GM19035 (cell line): Measurements from ENCODE around the gene ZNF146.
"Not testable (repeated sequence)": the region's sequence is repeated elsewhere in the genome, so short reads cannot be mapped to it uniquely, and the experiment has no call there.

Source experiments
- ATAC-seq: cut with Tn5 transposase; IDR thresholded peaks from one replicate; pipeline ENCODE4 v1.9.1; 2021; ENCODE audit not compliant: unreplicated experiment

Gene ZNF146

GRCh38 chr19:36214386-36215275, at the start of gene ZNF146, which contains the start of gene ZNF565:
Gene ZNF146, plus strand, starts transcription at chr19:36215106. Its CDS starts 21,335 bp downstream, at chr19:36236441.
Gene ZNF565, minus strand, starts transcription at chr19:36214665. Its CDS starts 12,680 bp downstream, at chr19:36201985.
- ATAC-seq, result peak; percentile 89

- ATAC-seq, result no peak
Measured at GRCh38 chr19:36169084-36169760, 45.7 kb upstream of the ZNF146 start.

GRCh38 chr19:36172852-36173251, 42.1 kb upstream of the ZNF146 start:
- no peak for ATAC-seq

GRCh38 chr19:36173846-36174245, 41.1 kb upstream of the ZNF146 start:
- ATAC-seq, result not testable (repeated sequence)

- not testable (repeated sequence) for ATAC-seq
Measured at GRCh38 chr19:36179077-36179476, 35.8 kb upstream of the ZNF146 start.

- ATAC-seq, result no peak
Measured at GRCh38 chr19:36182612-36183244, 32.2 kb upstream of the ZNF146 start.

- no peak for ATAC-seq
Measured at GRCh38 chr19:36183245-36183628, 31.7 kb upstream of the ZNF146 start.

GRCh38 chr19:36186722-36187121, 28.2 kb upstream of the ZNF146 start:
- not testable (repeated sequence) for ATAC-seq

GRCh38 chr19:36196249-36196648, 18.7 kb upstream of the ZNF146 start:
- ATAC-seq, result no peak

GRCh38 chr19:36198119-36198518, 16.8 kb upstream of the ZNF146 start:
- no peak for ATAC-seq

- ATAC-seq, result no peak
Measured at GRCh38 chr19:36201684-36202083, 13.2 kb upstream of the ZNF146 start.

GRCh38 chr19:36203293-36203692, 11.6 kb upstream of the ZNF146 start:
- no peak for ATAC-seq

- peak; percentile 67 for ATAC-seq
Measured at GRCh38 chr19:36207605-36208252, 7.2 kb upstream of the ZNF146 start.

GRCh38 chr19:36209372-36209771, 5.5 kb upstream of the ZNF146 start:
- no peak for ATAC-seq

- no peak for ATAC-seq
Measured at GRCh38 chr19:36210497-36210896, 4.4 kb upstream of the ZNF146 start.

- no peak for ATAC-seq
Measured at GRCh38 chr19:36212895-36213294, 2.0 kb upstream of the ZNF146 start.

- ATAC-seq, result no peak
Measured at GRCh38 chr19:36215276-36216123, 594 bp downstream of the ZNF146 start.

- ATAC-seq, result no peak
Measured at GRCh38 chr19:36221474-36221873, 6.6 kb downstream of the ZNF146 start.

GRCh38 chr19:36222503-36222902, 7.6 kb downstream of the ZNF146 start:
- no peak for ATAC-seq

GRCh38 chr19:36225219-36225892, 10.4 kb downstream of the ZNF146 start:
- ATAC-seq, result no peak
